Right renal pelvis (tissue), 4 donors: ENCODE measurements around the gene TRHDE. TPM values are rescaled to one million over a fixed set of nuclear protein-coding genes. Genes with fewer than 3 reads are reported as not detected.

Experiments
- DNase-seq, 4 donors: peaks; one replicate each; pipeline ENCODE4 v3.0.0-alpha.2; 2013; ENCODE audit warnings: low read depth in 4 of 4, low spot score in 3 of 4, missing footprints in 1 of 4
- polyA plus RNA-seq, 4 donors: library from polyadenylated mRNA; unstranded; fragments of 120-200 nt; gene quantifications; one replicate each; pipeline ENCODE4 v1.2.1, GENCODE V29; 2013; ENCODE audit not compliant: insufficient read length in 4 of 4

Gene TRHDE
- 10 to 100 TPM; 26.4 to 29.4 (median 28.0) TPM for polyA plus RNA-seq

GRCh38 chr12:72272091-72272661 lies at the start of gene TRHDE:
TSS of gene TRHDE (plus strand) at chr12:72272370. CDS start at chr12:72272644, 274 bp downstream.
- no peak for DNase-seq

GRCh38 chr12:72226510-72226909 lies 45.7 kb upstream of the TRHDE start:
- no peak for DNase-seq

- DNase-seq: no peak
These were observed 43.7 kb upstream of the TRHDE start for GRCh38 chr12:72228424-72228823.

DNA sequence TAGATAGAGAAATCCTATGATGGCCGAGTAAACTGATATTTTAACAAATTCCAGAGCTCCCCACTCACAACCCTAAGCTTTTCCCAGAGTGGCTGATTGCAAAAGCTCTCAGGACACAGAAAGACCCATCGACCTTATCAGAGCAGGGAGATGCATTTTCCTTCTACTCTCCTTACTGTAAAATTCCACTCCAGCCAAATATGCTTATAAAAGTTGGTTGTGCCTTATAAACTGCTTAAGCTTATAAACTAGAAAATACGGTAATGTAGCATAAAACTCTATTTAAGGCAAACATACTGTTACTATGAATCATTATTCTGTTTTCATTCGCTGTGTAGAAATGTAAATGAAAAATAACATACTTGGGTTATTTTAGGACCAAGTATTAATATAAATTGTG lies 41.6 kb upstream of the TRHDE start:
- no peak for DNase-seq

DNA sequence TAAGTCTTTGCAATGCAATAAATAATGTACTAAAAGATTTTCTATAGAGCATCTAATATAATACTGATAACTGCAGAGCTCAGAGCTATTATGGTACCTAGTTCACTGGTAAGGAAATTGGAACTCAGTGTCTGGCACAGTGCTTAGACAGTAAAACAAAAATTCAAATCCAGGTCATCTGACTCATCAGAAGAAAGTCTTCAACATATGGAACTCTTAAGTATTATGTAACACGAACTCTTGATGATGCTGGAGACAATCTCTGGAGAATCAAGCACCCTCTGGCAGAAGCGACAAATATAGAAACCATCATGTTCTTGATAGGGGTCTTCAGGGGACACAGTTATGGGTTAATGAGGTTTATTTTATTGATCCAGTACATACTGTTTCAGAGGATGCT lies 37.3 kb upstream of the TRHDE start:
- no peak for DNase-seq

GRCh38 chr12:72236071-72236705 lies 36.0 kb upstream of the TRHDE start:
- DNase-seq: no peak

DNA sequence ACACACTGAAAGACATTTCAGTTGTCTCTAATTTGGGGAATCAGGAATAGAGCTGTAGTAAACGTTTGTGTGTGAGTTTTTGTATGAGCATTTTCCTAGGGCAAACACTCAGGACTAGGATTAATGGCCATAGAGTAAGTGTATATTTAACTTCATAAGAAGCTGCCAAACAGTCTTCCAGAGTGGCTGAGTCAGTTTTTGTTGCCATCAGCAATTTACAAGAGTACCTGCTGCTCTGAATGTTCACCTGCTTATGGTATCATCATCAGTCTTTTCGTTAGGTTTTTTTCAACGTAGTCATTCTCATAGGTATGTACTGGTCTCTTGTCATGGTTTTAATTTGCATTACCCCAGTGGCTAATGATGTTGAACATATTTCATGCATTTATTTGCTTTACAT lies 30.6 kb upstream of the TRHDE start:
- DNase-seq: no peak

DNA sequence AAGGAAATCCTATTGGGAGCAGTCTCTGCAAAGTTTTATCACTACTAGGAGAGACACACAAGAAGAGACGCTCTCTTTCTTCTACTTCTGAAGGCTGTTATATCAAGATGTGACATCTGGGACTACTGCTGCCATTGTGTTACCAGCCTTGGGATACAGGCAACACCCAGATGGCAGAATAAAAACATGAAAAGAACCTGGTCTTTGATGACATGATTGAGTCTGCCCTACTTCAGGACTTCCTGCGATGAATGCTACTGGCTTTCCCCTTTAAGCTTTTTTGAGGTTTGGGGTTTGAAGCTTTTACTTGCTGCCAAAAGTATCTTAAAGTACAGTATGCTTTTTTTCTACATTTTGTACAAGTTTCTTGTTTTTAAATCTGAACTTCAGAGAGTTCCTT lies 29.2 kb upstream of the TRHDE start:
- DNase-seq: no peak

- no peak for DNase-seq
These were observed 25.8 kb upstream of the TRHDE start for GRCh38 chr12:72246370-72246769.

DNA sequence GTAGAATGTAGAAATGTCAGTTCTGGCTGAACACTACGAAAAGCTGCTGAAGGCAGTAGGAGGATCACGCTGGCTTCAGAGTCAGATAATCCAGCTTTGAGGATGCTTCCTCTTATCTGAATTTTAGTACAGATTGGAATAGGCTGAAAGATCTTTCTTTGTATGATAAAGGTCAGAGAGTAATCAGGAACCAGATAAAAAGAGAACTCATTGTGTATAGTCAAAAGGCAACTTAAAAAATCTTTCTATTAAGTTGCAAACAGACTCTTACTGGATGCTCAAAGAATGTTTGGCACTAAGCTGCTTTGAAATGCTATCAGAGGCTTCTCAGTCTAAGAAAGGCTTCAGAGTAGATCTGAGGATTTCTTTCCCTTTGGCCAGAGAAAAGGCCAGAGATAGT lies 21.8 kb upstream of the TRHDE start:
- DNase-seq: no peak

DNA sequence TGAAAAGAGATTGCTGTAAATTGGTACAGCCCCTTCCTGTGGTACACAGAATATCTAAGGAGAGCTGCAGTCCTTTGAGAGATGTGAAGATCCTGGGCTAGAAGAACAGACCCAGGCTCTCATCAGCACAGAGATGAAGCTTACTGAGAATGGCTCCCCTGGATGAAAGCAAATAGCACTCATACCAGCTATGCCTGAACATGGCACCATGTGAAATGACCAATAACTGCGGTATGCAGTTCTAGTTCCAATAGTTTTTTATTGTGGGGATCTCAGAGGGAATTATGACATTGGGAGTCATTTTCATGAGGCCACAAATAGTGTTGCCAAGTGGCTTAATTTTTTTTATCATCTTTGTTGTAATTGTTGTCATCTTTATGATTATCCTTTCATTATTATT lies 15.4 kb upstream of the TRHDE start:
- DNase-seq: no peak

DNA sequence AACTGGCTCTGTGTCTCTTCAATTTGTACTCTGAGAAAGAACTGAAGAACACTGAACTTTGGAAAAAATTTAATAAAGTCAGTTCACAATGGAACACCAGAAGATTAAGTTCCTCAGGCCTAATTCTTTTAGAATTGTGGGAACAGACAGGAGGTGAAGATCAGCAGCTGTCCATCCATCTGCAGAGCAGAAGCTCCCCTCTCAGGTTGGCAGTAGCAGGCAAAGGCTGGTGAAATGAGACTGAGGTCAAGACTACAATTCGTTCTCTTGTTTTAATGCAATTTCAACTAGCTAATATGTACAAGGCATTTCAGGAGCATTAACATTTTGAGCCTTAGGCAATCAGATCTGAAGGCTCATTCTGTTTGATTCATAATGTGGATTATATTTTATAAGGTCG lies 10.3 kb upstream of the TRHDE start:
- no peak for DNase-seq

GRCh38 chr12:72264548-72265175 lies 7.5 kb upstream of the TRHDE start:
- DNase-seq: no peak

DNA sequence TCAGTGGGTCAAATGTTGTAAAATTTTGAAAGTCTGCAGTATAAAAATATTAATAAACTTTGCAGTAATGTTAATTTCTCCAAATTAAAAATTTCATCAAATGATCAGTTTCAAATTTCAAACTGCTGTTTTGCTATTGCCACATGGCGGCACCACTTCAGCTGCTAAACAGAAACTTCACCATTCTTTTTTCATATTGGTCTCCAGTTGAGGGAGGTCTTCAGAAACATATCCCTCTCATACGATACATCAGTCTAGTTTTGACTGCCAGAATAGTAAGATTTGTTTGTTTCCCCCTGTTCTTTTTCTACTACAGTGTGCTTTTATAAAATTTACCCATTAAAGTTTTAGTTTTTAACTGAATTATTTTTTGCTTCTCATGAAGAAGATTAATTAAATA lies 4.2 kb upstream of the TRHDE start:
- no peak for DNase-seq

- no peak for DNase-seq
These were observed 3.8 kb upstream of the TRHDE start for GRCh38 chr12:72268386-72268785.

GRCh38 chr12:72269491-72269890 lies 2.7 kb upstream of the TRHDE start:
- no peak for DNase-seq

- no peak for DNase-seq
These were observed 1.9 kb upstream of the TRHDE start for GRCh38 chr12:72270246-72270645.

DNA sequence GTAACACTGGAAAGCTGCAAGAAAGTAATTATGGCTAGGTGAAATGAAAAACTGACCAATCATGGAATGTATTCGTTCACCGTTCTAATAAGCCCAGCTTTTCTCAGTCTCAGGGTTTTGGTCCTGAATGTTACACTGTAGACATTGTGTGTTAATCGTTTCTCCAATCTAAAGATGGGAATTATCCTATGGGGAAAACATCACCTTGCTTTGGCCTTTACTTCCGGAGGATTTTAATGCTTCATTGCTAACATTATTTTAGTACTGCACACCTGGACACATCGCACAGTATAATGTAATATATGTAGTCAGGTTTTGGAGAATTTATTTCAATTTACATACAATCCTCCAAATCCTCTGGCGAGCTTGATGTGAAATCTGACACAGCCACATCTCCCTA lies 1.2 kb upstream of the TRHDE start:
- DNase-seq: no peak

DNA sequence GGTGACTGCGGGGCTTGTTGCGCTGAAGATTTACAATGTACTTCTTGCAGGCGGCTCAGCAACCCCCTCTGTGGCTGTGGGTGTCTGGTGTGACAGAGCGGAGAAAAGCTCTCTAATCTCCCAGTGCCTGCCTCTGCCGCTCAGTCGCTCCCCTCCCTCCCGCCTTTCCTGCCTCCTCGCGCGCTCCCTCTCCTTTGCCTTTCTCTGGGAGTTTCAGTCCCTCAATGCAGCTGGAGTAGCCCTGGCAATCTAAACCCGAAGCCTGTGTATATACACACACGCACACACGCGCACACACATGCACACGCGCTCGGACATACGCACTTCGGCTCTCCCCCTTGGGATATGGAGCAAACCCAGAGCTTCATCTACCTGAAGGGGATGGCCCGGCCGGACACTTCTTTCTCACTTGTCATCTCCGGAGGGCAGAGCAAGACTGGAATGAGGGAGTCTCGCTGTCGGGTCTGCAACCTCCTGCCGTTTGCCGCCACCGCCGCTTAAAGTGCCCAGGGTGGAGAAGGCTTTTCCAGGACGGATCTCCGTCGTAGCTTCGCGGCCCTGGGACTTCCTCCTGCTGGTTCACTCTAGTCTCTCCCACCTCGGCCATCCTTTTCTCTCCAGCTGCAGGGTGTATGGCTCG lies 599 bp upstream of the TRHDE start:
- peak in 1 of 4 donors; percentile 36 for DNase-seq

GRCh38 chr12:72272731-72273498 lies 745 bp downstream of the TRHDE start:
- DNase-seq: no peak

DNA sequence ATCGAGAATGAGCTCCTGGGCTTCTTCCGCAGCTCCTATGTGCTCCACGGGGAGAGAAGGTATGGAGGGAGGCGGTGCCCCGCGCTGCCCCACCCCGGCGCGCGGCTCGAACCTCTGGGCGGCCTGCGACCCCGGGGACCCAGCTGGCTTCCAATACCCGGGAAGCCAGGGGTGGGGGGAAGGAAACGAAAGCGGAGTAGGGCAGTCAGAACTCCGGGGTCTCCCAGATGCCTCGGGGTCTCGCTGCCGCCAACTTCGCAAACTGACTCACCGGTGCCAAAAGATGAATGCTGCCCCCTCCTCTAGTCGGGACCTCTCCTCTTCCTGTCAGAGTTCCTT lies 1.3 kb downstream of the TRHDE start:
- DNase-seq: no peak
